C1 segment of cervical spinal cord (tissue), 14 donors: Measurements from ENCODE around the gene PFKP.
"Not testable (repeated sequence)": the region's sequence is repeated elsewhere in the genome, so short reads cannot be mapped to it uniquely, and the experiment has no call there.

ENCODE experiments used
- DNase-seq, 14 donors: peaks; one replicate each; lab custom pipeline; 2025; lab: John Stamatoyannopoulos, UW

The PFKP gene

GRCh38 chr10:3046981-3047547, 20.3 kb upstream of the PFKP start:
- DNase-seq: no peak

GRCh38 chr10:3047596-3047995, 19.8 kb upstream of the PFKP start:
- DNase-seq: no peak

DNA sequence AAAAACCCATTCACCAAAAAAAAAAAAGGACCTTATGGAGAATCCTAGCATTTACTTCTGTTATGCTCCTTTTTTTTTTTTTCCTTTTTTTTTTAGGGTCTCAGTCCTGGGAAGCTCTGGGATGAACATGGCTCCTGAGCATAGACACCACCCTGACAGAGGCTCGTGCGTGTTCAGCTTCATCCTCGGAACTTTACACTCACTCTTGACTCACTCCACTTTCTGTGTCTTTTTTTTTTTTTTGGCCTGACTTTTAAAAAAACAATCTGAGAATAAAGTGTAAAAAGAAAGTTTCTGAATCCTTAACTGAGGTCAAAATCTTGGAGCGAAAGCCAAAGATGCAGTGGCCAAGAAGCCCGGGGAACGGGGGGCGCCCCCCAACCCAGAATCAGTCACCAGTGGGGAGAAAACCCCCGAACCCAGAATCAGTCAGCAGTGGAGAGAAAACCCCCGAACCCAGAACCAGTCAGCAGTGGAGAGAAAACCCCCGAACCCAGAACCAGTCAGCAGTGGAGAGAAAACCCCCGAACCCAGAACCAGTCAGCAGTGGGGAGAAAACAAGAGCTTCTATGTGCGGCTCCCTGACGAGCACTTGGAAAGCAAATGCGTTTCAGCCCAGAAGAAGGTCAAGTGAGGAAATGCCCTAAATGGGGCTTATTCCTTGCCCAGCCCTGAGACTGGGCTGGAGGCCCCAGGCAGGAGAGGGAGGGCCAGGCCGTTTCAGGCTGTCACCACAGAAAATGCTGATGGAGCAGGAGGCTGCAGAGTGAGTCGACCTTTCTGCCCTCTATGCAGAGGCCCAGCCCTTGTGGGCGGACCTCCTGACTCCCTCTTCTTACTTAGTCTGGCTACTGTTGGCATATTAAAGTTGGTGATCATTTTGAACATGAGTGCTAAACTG, 19.0 kb upstream of the PFKP start:
- peak in 4 of 14 donors; percentile 13 to 49 (median 24) for DNase-seq

- DNase-seq: no peak
Measured at GRCh38 chr10:3051692-3052091, 15.7 kb upstream of the PFKP start.

DNA sequence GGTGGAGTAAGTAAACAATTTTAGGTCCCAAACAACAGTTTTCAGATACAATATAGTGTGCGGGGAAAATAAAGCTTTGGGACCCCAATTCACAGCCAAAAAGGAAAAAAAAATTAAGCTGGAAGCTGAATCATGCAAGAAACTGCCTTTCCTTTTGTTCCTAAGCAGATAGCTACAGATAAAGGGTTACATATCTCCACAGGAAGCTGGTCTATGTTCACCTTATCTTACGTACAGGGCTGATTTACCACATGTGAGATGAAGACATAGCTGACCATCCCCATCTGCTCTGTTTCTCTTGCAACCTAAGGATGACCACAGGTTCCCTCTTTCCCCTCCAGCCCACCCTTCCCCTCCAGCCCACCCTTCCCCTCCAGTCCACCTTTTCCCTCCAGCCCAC, 14.2 kb upstream of the PFKP start:
- DNase-seq: no peak

DNA sequence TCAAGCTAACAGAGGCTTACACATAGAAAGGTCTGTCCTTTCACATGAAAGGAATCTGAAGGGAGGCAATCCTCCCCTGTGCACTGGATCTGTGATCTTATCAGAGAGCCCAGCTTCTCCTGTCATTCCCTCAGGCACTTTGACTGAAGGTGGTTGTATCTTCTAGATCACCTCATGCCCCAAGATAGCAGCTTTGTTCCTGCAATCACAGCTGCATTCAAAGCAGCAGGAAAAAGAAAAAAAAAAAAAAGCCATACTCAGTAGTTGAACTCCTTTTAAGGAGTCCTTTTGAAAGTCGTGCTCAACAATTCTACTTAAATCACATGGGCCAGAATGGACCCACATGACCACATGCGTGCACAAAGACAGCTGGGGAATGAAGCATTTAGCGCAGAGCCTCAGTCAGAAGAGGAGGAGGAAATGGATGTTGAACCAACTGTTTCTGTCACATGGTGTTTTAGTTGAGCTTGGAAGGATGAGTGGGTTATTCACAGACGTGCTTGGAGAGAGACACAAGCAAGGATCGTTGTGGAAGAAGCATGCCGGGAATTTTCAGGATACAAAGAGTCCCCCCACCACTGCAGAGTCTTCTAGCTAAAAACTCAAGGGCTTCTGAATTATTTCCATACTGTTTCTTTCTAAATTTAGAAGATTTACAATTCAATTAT, 13.0 kb upstream of the PFKP start:
- DNase-seq: no peak

DNA sequence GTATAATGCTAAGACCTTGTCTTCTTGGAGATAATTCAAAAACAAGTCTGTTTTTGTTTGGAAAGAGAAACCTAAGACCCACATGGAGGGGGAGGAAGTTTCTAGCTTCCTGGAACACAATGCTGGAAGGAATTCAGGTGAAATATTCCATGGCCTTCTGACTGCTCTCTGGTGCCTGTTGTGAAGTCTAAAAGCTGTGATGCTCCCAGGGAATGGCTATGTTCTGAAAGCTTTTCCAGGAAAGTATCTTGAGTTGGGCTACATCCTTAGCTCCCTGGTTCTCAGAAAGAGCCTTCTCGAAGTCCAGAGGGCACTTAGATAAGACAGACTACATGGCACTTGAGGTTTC, 12.5 kb upstream of the PFKP start:
- DNase-seq: no peak

- DNase-seq: no peak
Measured at GRCh38 chr10:3056280-3057037, 10.9 kb upstream of the PFKP start.

DNA sequence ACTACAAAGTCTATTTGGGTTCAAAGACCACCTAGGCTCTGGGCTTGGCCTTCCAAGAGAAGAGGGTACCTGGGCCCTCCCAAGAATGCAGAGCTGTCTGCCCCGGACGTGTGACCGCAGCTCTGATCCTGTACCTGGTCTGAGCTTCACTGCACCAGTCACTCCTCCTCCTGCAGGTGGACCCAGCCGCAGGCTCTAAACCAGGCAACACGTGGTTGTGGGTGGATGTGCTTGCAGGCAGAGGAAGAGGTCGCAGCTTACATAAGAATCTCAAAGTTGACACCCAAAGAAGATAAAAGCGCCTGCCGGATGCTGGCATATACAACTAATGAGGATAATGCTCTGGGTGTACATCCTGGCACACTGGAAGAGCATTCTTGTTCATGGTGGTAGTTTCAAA, 9.4 kb upstream of the PFKP start:
- DNase-seq: no peak

DNA sequence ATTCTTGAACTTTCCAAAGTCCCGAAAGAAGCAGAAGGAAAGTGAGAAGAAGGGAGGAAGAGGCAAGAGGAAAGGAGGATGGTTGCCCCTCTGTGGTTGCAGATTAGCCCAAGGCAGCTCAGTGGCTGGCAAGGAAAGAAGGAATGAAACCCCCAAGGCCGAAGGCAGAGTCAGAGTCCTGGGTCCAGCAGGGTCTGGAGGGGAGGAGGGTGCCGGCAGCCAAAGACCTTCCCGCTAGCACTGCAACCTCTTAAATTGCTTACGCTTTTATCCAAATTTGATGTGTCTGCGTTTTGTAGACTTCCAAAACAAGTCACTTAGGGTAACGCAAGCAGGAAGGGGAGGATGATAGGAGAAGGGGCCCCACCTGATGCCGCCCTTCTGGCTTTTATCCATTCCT, 7.4 kb upstream of the PFKP start:
- DNase-seq: no peak

GRCh38 chr10:3060481-3060889, 6.9 kb upstream of the PFKP start:
- no peak for DNase-seq

- DNase-seq: not testable (repeated sequence)
Measured at GRCh38 chr10:3061323-3061898, 5.9 kb upstream of the PFKP start.

DNA sequence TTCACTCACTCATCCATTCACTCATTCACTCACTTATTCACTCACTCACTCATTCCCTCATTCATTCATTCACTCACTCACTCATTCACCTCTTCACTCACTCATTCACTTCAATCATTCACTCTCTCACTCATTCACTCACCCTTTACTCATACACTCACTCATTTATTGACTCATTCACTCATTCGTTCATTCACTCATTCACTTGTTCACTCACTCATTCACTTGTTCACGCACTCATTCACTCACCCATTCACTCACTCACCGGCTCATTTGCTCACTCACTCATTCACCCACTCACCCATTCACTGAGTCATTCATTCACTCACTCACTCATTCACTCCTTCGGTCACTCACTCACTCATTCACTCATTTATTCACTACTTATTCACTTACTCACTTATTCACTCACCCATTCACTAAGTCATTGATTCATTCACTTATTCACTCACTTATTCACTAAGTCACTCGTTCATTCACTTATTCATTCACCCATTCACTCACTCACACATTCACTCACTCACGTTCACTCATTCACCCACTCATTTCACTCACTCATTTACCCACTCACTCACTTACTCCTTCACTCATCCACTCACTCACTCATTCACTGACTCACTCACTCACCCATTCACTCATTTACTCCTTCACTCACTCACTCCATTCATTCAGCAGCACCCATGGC, 4.7 kb upstream of the PFKP start:
- DNase-seq: no peak

DNA sequence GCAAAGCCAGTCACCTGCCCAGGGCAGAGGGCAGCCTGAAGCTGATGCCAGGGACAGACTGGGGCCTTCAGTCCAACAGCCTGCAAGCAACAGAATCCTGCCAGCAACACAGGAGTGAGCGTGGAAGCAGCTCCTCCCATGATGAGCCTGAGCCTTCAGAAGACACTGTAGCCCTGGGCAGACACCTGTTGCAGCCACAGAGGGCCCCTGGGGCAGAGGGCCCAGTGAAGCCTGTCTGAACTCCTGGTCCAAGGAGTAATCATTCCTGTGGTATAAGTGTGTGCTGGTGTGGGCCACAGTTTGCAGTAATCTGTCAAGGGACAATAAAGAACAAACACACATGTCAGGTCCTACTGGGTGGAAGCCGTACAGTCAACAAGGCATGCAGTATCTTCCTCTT, 2.9 kb upstream of the PFKP start:
- DNase-seq: no peak

DNA sequence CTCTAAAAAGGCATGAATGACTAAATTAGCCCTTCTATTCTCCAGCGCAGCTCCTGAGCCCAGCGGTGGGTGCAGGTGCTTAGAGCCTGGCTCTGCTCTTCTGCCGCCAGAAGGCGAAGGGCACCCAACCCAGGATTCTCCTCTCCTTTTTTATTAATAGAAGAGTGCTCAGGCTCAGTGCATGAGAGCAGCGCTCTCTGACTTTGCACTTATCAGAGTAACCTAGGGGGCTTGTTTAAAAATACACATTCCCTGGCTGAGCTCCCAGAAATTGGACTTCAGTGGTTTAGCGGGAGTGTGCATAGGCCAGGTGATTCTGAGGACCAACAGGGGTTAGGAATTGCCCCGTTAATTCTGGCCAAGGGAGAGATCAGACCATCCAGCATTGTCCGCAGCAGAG, 1.7 kb upstream of the PFKP start:
- DNase-seq: no peak

GRCh38 chr10:3066317-3067117, 831 bp upstream of the PFKP start:
- peak in 3 of 14 donors; percentile 8 to 25 (median 11) for DNase-seq

- peak in 1 of 14 donors; percentile 43 for DNase-seq
Measured at GRCh38 chr10:3067859-3068179, 471 bp downstream of the PFKP start.

GRCh38 chr10:3068201-3068967, 1.0 kb downstream of the PFKP start:
- DNase-seq: peak in 10 of 14 donors; percentile 23 to 69 (median 50)

DNA sequence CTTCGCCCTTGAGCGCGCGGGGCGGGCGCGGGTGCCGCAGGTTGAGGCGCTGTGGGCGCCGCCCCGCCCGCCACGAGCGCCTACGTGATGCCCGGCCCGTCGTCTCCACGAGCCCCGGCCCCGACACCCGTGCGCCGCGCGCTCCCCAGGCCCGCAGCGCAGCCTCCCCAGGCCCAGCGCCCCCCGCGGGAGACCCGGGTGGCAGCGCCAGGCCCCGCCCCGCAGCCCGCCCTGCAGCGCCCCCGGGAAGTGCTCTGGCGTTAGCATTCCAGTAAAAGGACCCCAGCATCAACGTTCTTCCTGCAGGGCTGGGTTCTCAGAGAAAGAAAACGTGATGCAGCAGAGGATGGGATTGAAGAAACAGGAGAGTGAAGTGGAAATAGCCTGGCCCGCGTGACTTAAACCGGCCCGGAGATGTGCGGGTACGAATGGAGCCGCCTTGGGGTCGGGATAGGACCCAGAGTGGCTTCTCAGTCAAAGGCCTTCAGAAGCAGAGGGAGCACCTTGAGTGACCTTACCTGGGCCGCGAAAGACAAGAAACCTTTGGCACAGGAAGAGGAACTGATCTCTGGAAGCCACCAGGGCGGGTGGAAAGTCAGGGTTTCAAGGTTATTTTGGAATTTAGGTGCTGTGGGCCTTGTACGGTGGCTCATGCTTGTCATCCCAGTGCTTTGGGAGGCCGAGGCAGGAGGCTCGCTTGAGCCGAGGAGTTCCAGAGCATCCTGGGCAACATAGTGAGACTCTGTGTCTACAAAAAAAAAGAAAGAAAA, 1.8 kb downstream of the PFKP start:
- DNase-seq: peak in 4 of 14 donors; percentile 27 to 60 (median 49)
